GM12878 (cell line): ENCODE measurements around the gene MTHFD1.

ENCODE experiments used
- HCFC1 ChIP-seq: fragments of 150-350 bp; IDR thresholded peaks from 2 replicates; pipeline ENCODE4 v1.6.1; 2014; ENCODE audit warnings: low read length
- TF ChIP-seq, protein P1 (sequence below), 3 experiments: IDR thresholded peaks in 2 of 3; conservative IDR thresholded peaks in 1 of 3; 2 replicates each; pipeline ENCODE4 v1.5.1; 2011; ENCODE audit warnings: low read depth in 3 of 3, low read length in 3 of 3, mild to moderate bottlenecking in 3 of 3, control low read depth in 2 of 3, moderate library complexity in 2 of 3, inconsistent platforms in 1 of 3, mixed read lengths in 1 of 3; ENCODE audit not compliant: control insufficient read depth in 2 of 3, insufficient read depth in 1 of 3; ENCODE audit errors: extremely low read depth in 1 of 3

DNA sequence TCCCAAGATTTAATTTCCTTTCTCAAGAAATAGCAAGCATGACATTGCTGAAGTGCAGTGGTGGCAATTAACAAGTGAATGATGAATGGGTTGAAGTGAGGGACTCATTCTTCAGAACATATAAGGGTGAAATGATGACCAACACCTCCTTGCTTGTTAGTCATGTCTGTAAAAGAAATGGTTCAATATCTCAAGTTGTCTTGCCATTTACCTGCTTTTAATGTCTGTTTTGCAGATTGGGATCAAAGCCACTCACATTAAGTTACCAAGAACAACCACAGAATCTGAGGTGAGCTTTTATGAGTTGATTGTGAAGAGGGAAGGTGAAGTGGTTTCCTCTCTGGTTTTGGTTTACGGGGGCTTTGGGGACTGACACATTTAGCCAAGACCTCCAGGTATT lies 24.1 kb downstream of the MTHFD1 start:
- no peak for TF ChIP-seq HCFC1
- TF ChIP-seq, protein P1, sequence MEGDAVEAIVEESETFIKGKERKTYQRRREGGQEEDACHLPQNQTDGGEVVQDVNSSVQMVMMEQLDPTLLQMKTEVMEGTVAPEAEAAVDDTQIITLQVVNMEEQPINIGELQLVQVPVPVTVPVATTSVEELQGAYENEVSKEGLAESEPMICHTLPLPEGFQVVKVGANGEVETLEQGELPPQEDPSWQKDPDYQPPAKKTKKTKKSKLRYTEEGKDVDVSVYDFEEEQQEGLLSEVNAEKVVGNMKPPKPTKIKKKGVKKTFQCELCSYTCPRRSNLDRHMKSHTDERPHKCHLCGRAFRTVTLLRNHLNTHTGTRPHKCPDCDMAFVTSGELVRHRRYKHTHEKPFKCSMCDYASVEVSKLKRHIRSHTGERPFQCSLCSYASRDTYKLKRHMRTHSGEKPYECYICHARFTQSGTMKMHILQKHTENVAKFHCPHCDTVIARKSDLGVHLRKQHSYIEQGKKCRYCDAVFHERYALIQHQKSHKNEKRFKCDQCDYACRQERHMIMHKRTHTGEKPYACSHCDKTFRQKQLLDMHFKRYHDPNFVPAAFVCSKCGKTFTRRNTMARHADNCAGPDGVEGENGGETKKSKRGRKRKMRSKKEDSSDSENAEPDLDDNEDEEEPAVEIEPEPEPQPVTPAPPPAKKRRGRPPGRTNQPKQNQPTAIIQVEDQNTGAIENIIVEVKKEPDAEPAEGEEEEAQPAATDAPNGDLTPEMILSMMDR (IDR thresholded peaks at IDR 0.05 in 2 of 3, conservative IDR thresholded peaks at IDR 0.05 in 1 of 3; ENCODE audit: control insufficient read depth in 2 of 3, extremely low read depth in 1 of 3, insufficient read depth in 1 of 3, low read depth in 3 of 3, low read length in 3 of 3) = no peak
